Esophagus squamous epithelium (tissue), 5 donors: ENCODE results near the gene AGBL1. TPM values are rescaled to one million over a fixed set of nuclear protein-coding genes. Genes with fewer than 3 reads are reported as not detected.

ENCODE experiments used
- DNase-seq: peaks from one replicate; lab custom pipeline; 2025; lab: John Stamatoyannopoulos, UW
- H3K27ac ChIP-seq, 4 donors: fragments of 200-600 bp; sonication (generic); one replicate each; pipeline ENCODE4 v1.5.1; 2016 to 2019; ENCODE audit warnings: mild to moderate bottlenecking in 1 of 4
- H3K27me3 ChIP-seq, 4 donors: fragments of 200-600 bp; sonication (generic); 1 replicate in 3 of 4; 2 replicates in 1 of 4; pipeline versions ENCODE4 v1.5.1 to v1.6.0; 2017 to 2021; ENCODE audit warnings: antibody characterized with exemption in 1 of 4
- H3K36me3 ChIP-seq, 3 donors: fragments of 200-600 bp; sonication (generic); one replicate each; pipeline ENCODE4 v1.5.1; 2016 to 2019
- H3K4me1 ChIP-seq, 3 donors: fragments of 200-600 bp; sonication (generic); one replicate each; pipeline ENCODE4 v1.5.1; 2017 to 2019
- H3K4me3 ChIP-seq, 4 donors: fragments of 200-600 bp; sonication (generic); 1 replicate in 3 of 4; 2 replicates in 1 of 4; pipeline ENCODE4 v1.5.1; 2016 to 2019; ENCODE audit warnings: mild to moderate bottlenecking in 2 of 4, moderate library complexity in 1 of 4
- H3K9me3 ChIP-seq, 3 donors: fragments of 200-600 bp; sonication (generic); one replicate each; pipeline ENCODE4 v1.5.1; 2016 to 2019
- POLR2A ChIP-seq, 4 donors: fragments of 450-650 bp; IDR thresholded peaks; one replicate each; pipeline ENCODE4 v1.6.1; 2017; ENCODE audit warnings: antibody characterized with exemption in 4 of 4, mild to moderate bottlenecking in 4 of 4, moderate library complexity in 3 of 4
- WGBS, 2 donors: methylation state at CpG; one replicate each; pipeline ENCODE4 v1.1.5; 2018; 5-methylcytosine and 5-hydroxymethylcytosine counted together
- intact Hi-C: fragments of 100-400 bp; cut with DNase I; formaldehyde crosslinking; loops from one replicate; pipeline ENCODE4 v1.15.0; 2022
- total RNA-seq, 4 donors: library from RNA; depleted of rRNA; stranded (reverse); fragments of >200 nt; gene quantifications; one replicate each; pipeline ENCODE4 v1.1.0, GENCODE V29; 2016
- TF ChIP-seq, protein P1 (sequence below), 6 experiments: fragments of 450-650 bp in 4 of 6; fragments of 200-600 bp in 2 of 6; sonication (generic) in 2 of 6; IDR thresholded peaks; one replicate each; pipeline ENCODE4 v1.5.1; 2016 to 2019; ENCODE audit warnings: antibody characterized with exemption in 6 of 6, mild to moderate bottlenecking in 4 of 6, moderate library complexity in 4 of 6
- donor health status: DM: yes; HTN: yes; CAD: no.

The AGBL1 gene
- total RNA-seq, 4 donors from 2014 or later: 0.11 to 0.21 (median 0.19) TPM; not detected in 1

DNA sequence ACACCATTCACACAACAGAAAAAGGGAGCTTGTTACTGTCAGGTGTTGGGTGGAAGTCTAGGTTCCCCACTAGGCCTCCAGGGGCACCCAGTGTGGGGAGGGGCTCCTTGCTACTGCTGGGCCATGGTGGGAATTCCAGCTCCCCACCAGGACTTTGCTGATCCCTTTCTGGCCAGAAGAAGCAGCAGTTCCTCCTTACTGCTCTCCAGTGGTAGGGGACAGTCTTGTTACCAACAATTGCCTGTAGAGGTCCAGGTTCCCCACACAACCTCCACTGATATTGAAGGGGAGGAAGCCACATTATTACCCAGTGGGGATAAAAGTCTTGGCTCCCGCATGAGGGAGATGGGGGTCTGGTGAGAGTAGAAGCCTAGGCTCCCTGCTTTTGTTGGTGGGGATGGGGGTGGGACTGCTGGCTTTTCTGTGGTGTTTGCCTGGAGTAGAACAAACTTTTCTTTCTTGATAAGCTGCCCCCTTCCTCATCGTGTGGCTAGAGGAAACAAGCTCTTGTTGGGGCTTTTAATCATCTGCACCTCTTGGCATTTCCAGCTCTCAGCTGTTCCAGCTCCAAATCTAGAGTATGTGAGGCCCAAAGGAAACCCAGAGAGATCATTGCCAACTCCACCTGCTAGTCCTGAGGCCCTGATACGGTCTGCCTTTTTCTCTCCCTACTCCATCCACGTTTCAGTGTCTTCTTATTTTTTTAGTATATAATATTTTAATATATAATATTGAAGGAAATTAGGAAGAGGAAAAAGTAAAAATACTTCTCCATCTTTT is 824.2 kb downstream of the AGBL1 start:
- TF ChIP-seq POLR2A (IDR thresholded peaks at IDR 0.05): no peak
- TF ChIP-seq, protein P1, sequence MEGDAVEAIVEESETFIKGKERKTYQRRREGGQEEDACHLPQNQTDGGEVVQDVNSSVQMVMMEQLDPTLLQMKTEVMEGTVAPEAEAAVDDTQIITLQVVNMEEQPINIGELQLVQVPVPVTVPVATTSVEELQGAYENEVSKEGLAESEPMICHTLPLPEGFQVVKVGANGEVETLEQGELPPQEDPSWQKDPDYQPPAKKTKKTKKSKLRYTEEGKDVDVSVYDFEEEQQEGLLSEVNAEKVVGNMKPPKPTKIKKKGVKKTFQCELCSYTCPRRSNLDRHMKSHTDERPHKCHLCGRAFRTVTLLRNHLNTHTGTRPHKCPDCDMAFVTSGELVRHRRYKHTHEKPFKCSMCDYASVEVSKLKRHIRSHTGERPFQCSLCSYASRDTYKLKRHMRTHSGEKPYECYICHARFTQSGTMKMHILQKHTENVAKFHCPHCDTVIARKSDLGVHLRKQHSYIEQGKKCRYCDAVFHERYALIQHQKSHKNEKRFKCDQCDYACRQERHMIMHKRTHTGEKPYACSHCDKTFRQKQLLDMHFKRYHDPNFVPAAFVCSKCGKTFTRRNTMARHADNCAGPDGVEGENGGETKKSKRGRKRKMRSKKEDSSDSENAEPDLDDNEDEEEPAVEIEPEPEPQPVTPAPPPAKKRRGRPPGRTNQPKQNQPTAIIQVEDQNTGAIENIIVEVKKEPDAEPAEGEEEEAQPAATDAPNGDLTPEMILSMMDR (IDR thresholded peaks at IDR 0.05): no peak
- no peaks in the 10 kb centered on the region for H3K4me1 ChIP-seq
- H3K4me3 ChIP-seq: no peak overlapping the region
- peaks cover 0 to 3% (median 0%) of the 10 kb centered on the region in 4 donors for H3K27me3 ChIP-seq
- DNase-seq: no peak
- H3K36me3 ChIP-seq: no peaks in the 10 kb centered on the region
- no peak overlapping the region for H3K27ac ChIP-seq
- 38 to 50% methylated on average over 4 of the region's 4 CpGs for WGBS, 2 donors
- intact Hi-C loops: no loop called here
- H3K9me3 ChIP-seq: no peaks in the 10 kb centered on the region

DNA sequence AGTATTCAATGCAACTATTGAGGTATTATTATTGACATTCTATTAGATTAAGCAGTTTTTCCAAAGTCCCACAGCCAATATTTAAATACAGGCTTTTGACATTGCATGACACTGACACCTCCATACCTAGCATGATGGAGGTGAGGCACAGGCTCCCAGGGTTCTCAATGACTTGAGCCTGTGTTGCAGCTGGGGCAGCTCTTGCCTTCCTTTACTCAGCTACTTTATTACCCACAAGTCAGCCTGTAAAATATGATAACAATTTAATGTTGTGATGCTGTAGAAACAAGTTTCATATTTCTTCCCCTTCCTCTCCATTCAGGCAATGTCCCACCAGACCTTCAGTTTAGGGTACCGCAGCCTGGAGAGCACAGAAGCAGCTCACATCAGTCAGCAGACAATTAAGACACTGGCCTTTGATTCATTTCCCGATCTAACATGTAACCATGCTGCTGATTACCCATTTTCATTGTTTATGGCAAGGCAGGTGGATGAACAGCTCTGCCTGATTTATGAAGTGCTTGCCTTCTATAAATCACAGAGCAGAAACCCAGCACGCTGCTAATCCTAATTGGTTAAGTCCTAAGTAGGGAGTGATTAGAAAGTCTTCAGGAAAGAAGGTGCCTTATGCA is 826.1 kb downstream of the AGBL1 start:
- Histone ChIP-seq H3K36me3 (no peaks in the 10 kb centered on the region), H3K27me3 (peaks cover 0 to 3% (median 0%) of the 10 kb centered on the region in 4 donors), H3K9me3 (no peaks in the 10 kb centered on the region), H3K27ac (no peak overlapping the region), H3K4me3 (no peak overlapping the region), H3K4me1 (no peaks in the 10 kb centered on the region)
- TF ChIP-seq, protein P1 (IDR thresholded peaks at IDR 0.05): no peak
- TF ChIP-seq POLR2A (IDR thresholded peaks at IDR 0.05): no peak
- WGBS, 2 donors: 32 to 53% methylated on average over 3 of the region's 3 CpGs
- intact Hi-C loops: no loop called here
- no peak for DNase-seq

DNA sequence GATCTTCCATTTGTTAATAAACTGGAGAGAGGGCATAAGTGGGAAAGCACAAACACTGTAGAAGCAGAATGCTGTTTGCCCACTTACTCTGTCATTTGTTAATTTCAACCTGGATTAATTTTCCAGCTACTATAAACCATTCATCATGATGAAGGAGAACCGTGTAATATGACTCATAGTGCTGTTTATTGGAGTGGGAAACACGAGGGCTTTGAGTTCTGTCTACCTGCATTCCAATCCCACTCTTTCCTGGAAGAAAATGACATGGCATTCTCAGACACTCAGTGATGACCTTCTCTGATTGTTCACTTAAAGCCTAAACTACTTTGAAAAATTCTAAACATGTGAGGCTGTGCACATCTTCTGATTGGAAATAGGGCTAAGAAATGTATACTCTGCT is 826.7 kb downstream of the AGBL1 start:
- TF ChIP-seq, protein P1 (IDR thresholded peaks at IDR 0.05): no peak
- TF ChIP-seq POLR2A (IDR thresholded peaks at IDR 0.05): no peak
- Histone ChIP-seq H3K4me3 (no peak overlapping the region), H3K27ac (no peak overlapping the region), H3K9me3 (no peaks in the 10 kb centered on the region), H3K27me3 (peaks cover 0 to 3% (median 0%) of the 10 kb centered on the region in 4 donors), H3K4me1 (no peaks in the 10 kb centered on the region), H3K36me3 (no peaks in the 10 kb centered on the region)
- 0 to 12% methylated on average over 2 of the region's 2 CpGs for WGBS, 2 donors
- no peak for DNase-seq
- intact Hi-C loops: no loop called here

DNA sequence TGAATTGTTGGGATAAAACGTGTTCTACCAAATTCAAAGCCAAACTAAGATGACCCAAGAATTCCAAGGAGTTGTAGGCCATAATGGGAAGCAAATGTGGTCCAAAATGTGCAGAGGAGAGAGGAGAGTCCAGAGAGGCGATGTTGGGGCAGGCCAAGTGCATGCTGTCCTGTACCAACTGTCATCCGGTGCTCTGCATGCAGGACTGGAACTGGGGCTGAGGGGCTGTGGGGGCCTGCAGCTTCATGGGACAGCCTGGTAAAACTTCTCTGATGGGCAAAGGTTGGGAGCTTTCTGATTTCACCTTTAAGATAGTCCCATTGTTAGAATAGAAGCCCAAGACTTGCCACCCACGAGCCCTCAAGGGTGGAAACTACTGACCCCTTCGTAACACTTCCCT is 831.4 kb downstream of the AGBL1 start:
- intact Hi-C loops: no loop called here
- peaks cover 0 to 6% (median 0%) of the 10 kb centered on the region in 3 donors for H3K4me1 ChIP-seq
- H3K36me3 ChIP-seq: no peaks in the 10 kb centered on the region
- no peak for DNase-seq
- H3K27me3 ChIP-seq: peaks cover 0 to 2% (median 0%) of the 10 kb centered on the region in 4 donors
- 58 to 84% methylated on average over 5 of the region's 5 CpGs for WGBS, 2 donors
- no peak overlapping the region for H3K4me3 ChIP-seq
- H3K9me3 ChIP-seq: no peaks in the 10 kb centered on the region
- TF ChIP-seq, protein P1 (IDR thresholded peaks at IDR 0.05): no peak
- TF ChIP-seq POLR2A (IDR thresholded peaks at IDR 0.05): no peak
- H3K27ac ChIP-seq: no peak overlapping the region

DNA sequence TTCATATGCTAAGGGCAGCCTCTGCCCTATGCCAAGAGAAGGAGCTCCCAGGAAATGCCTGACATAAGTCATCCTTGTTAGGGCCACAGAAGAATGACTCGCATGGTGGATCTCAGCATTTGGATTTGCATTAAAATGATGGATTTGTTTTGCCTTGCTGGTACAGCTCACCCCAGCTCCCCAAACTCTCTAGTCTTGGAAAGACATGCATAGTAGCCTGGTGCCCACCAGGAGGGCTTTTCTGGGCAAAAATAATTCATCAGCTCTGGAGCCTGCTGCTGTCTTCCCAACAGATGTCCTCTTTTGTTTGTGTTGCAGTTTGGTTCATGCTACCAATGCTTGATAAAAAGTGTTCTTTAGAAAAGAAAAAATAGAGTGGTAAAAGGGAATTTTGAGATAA is 833.0 kb downstream of the AGBL1 start:
- Histone ChIP-seq H3K9me3 (no peaks in the 10 kb centered on the region), H3K27me3 (no peaks in the 10 kb centered on the region), H3K27ac (no peak overlapping the region), H3K4me1 (peaks cover 0 to 13% (median 0%) of the 10 kb centered on the region in 3 donors), H3K4me3 (no peak overlapping the region), H3K36me3 (no peaks in the 10 kb centered on the region)
- TF ChIP-seq, protein P1 (IDR thresholded peaks at IDR 0.05): no peak
- WGBS, 2 donors: 89 to 100% methylated on average over 1 of the region's 1 CpG
- DNase-seq: no peak
- intact Hi-C loops: no loop called here
